ENCODE data around the gene PCDHGA5. TPM values are rescaled to one million over a fixed set of nuclear protein-coding genes. Genes with fewer than 3 reads are reported as not detected.

PCDHGA5 gene
- total and polyA plus RNA-seq, 11 donors = 1.5 to 9.6 (median 6.4) TPM

DNA sequence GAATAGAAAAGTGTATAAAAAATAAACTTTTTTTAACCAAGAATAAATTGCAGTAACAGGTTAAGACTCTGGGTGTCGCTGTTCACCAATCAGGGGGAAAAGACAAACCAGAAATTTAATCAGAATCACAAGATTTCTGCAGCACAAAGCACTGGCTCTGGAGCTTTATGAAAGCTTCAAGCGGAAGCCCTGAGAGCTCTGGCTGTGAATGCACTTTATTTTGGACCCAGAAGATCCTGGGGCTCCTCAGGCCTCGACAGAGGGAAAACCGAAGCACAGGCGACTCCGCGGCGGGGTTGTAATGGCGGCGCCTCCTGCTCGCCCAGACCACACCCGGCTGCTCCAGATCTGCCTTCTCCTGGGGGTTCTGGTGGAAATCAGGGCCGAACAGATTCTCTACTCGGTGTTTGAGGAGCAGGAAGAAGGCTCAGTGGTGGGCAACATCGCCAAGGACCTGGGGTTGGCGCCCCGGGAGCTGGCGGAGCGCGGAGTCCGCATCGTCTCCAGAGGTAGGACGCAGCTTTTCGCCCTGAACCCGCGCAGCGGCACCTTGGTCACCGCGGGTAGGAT is 9.0 kb upstream of the PCDHGA5 start, which contains the start of gene PCDHGA4:
Gene PCDHGA4 (plus strand): TSS at position 122 of the 570 bp plus-strand sequence. CDS start 87 bp downstream, at position 209.
- Histone ChIP-seq H3K4me1 (peaks cover 0 to 22% (median 0%) of the 10 kb centered on the region in 12 donors), H3K9me3 (peaks cover 0 to 98% (median 70%) of the 10 kb centered on the region in 12 donors), H3K4me3 (peak within 1 kb of the TSS in 10 of 12 donors; percentile 5 to 42 (median 34)), H3K27me3 (peaks cover 0 to 20% (median 0%) of the 10 kb centered on the region in 9 donors), H3K36me3 (peaks cover 0 to 27% (median 0%) of the 10 kb centered on the region in 9 donors), H3K27ac (no peak within 1 kb of the TSS)
- intact Hi-C loops (cut with DNase I) = loop anchor here in 1 of 10 donors (10.0 kb wide), 1 partner anchor 170 kb away; no protein-coding TSS in a partner anchor
- 19 to 29% (median 21%) methylated on average over 25 to 29 of the region's 29 CpGs for WGBS, 4 donors
- no peak for DNase-seq
- no peak for TF ChIP-seq POLR2A (IDR thresholded peaks at IDR 0.05)
- TF ChIP-seq CTCF (IDR thresholded peaks at IDR 0.05) = peak; percentile 23 to 64 (median 44)
- ATAC-seq = peak in 1 of 4 donors; percentile 17

DNA sequence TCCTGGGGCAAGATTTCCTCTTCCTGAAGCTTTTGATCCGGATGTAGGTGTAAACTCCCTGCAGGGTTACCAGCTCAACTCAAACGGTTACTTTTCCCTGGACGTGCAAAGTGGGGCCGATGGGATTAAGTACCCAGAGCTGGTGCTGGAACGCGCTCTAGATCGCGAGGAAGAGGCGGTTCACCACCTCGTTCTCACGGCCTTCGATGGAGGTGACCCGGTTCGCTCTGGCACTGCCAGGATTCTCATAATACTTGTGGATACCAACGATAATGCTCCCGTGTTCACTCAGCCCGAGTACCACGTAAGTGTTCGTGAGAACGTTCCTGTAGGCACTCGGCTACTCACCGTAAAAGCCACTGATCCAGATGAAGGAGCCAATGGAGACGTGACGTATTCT is 8.3 kb upstream of the PCDHGA5 start:
- WGBS, 4 donors = 47 to 65% (median 60%) methylated on average over 24 of the region's 24 CpGs
- intact Hi-C loops (cut with DNase I) = loop anchor here in 1 of 10 donors (10.0 kb wide), 1 partner anchor 169 kb away; no protein-coding TSS in a partner anchor
- H3K4me1 ChIP-seq = peaks cover 0 to 16% (median 0%) of the 10 kb centered on the region in 12 donors
- no peak for DNase-seq
- TF ChIP-seq CTCF (IDR thresholded peaks at IDR 0.05) = no peak
- no peak for TF ChIP-seq POLR2A (IDR thresholded peaks at IDR 0.05)
- H3K36me3 ChIP-seq = peaks cover 0 to 26% (median 0%) of the 10 kb centered on the region in 9 donors
- no peak for ATAC-seq
- H3K9me3 ChIP-seq = peaks cover 0 to 98% (median 72%) of the 10 kb centered on the region in 12 donors
- H3K4me3 ChIP-seq = peak overlapping the region in 7 of 12 donors; percentile 13 to 42 (median 35)
- H3K27me3 ChIP-seq = peaks cover 0 to 13% (median 0%) of the 10 kb centered on the region in 9 donors
- no peak overlapping the region for H3K27ac ChIP-seq

DNA sequence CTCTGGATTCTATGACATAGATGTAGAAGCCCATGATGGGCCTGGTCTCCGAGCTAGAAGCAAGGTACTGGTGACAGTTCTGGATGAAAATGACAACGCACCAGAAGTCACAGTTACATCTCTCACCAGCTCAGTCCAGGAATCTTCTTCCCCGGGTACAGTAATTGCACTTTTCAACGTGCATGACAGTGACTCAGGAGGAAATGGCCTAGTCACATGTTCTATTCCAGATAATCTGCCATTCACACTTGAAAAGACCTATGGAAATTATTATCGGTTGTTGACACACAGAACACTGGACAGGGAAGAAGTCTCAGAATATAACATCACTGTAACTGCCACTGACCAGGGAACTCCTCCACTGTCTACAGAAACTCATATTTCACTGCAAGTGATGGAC is 7.8 kb upstream of the PCDHGA5 start:
- no peak overlapping the region for H3K4me3 ChIP-seq
- WGBS, 4 donors = 61 to 77% (median 70%) methylated on average over 5 of the region's 5 CpGs
- DNase-seq (no peak), ATAC-seq (no peak)
- TF ChIP-seq CTCF (IDR thresholded peaks at IDR 0.05) (no peak), POLR2A (IDR thresholded peaks at IDR 0.05) (no peak)
- H3K27me3 ChIP-seq = peaks cover 0 to 13% (median 0%) of the 10 kb centered on the region in 9 donors
- peaks cover 0 to 98% (median 73%) of the 10 kb centered on the region in 12 donors for H3K9me3 ChIP-seq
- peaks cover 0 to 21% (median 0%) of the 10 kb centered on the region in 9 donors for H3K36me3 ChIP-seq
- no peak overlapping the region for H3K27ac ChIP-seq
- intact Hi-C loops (cut with DNase I) = loop anchor here in 1 of 10 donors (10.0 kb wide), 1 partner anchor 169 kb away; no protein-coding TSS in a partner anchor
- H3K4me1 ChIP-seq = peaks cover 0 to 15% (median 0%) of the 10 kb centered on the region in 12 donors

DNA sequence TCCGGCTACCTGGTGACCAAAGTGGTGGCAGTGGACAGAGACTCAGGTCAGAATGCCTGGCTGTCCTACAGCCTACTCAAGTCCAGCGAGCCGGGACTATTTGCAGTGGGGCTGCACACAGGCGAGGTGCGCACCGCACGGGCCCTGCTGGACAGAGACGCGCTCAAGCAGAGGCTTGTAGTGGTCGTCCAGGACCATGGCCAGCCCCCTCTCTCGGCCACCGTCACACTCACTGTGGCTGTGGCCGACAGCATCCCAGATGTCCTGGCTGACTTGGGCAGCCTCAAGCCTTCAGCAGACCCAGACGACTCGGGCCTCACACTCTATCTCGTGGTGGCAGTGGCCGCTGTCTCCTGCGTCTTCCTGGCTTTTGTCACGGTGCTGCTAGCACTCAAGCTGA is 7.0 kb upstream of the PCDHGA5 start:
- no peak overlapping the region for H3K4me3 ChIP-seq
- DNase-seq (no peak), ATAC-seq (peak in 3 of 4 donors; percentile 30 to 40 (median 32))
- H3K4me1 ChIP-seq = peaks cover 0 to 19% (median 0%) of the 10 kb centered on the region in 12 donors
- peaks cover 0 to 20% (median 0%) of the 10 kb centered on the region in 9 donors for H3K36me3 ChIP-seq
- H3K9me3 ChIP-seq = peaks cover 0 to 98% (median 72%) of the 10 kb centered on the region in 12 donors
- peaks cover 0 to 15% (median 0%) of the 10 kb centered on the region in 9 donors for H3K27me3 ChIP-seq
- TF ChIP-seq CTCF (IDR thresholded peaks at IDR 0.05) (no peak), POLR2A (IDR thresholded peaks at IDR 0.05) (no peak)
- H3K27ac ChIP-seq = no peak overlapping the region
- intact Hi-C loops (cut with DNase I) = loop anchor here in 1 of 10 donors (10.0 kb wide), 1 partner anchor 168 kb away; no protein-coding TSS in a partner anchor
- WGBS, 4 donors = 39 to 65% (median 53%) methylated on average over 18 to 19 of the region's 19 CpGs
